ENCODE results near the gene CARM1. TPM values are rescaled to one million over a fixed set of nuclear protein-coding genes. Genes with fewer than 3 reads are reported as not detected.
"Not testable (repeated sequence)": the region's sequence is repeated elsewhere in the genome, so short reads cannot be mapped to it uniquely, and the experiment has no call there.

CARM1 gene
- total and polyA plus RNA-seq, 8 donors, result 13.0 to 24.7 (median 16.6) TPM

GRCh38 chr19:10929402-10929794 lies 58.0 kb downstream of the CARM1 start:
- intact Hi-C loops (cut with DNase I), result no loop called here
- no peak for TF ChIP-seq CTCF (IDR thresholded peaks at IDR 0.05)
- FAIRE-seq (no peak), DNase-seq (peak in 2 of 6 donors; percentile 55 to 80), ATAC-seq (no peak)
- no peaks in the 10 kb centered on the region for H3K27me3 ChIP-seq
- H3K9me3 ChIP-seq, result no peaks in the 10 kb centered on the region
- H3K36me3 ChIP-seq, result peaks cover 0 to 5% (median 0%) of the 10 kb centered on the region in 3 donors
- peak overlapping the region; percentile 73 to 80 (median 78) for H3K27ac ChIP-seq
- peaks cover 0 to 7% (median 0%) of the 10 kb centered on the region in 3 donors for H3K4me1 ChIP-seq
- H3K4me3 ChIP-seq, result peak overlapping the region; percentile 98 to 99 (median 98)
- 3 to 4% methylated on average over 27 of the region's 27 CpGs for WGBS, 2 donors

DNA sequence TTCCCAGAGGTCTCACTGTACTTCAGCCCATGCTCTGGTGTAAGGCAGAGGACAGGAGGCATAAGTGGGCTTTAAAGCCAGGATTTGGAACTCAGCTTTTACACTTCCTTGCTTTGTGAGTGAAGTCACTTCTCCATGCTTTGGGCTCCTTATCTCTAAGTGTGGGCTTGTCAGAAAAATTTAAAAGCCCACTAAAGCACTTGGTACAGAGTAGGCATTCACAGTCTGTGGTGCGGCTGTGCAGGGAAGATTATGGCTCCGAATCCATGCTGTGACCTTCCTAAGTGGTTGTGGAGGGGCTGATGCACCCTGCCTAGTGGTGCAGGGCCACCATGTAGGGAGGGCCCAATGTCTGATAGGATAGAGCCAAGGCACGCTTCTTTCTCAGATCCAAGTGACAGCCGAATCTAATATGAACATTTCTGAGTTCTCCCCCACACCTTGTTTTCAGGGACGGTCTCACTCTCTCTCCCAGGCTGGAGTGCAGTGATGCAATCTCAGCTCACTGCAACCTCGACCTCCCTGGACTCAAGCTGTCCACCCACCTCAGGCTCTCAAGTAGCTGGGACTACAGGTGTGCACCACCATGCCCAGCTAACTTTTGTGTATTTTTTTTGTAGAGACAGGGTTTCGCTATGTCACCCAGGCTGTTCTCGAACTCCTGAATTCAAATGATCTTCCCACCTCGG lies 64.2 kb downstream of the CARM1 start:
- Histone ChIP-seq H3K9me3 (no peaks in the 10 kb centered on the region), H3K27me3 (no peaks in the 10 kb centered on the region), H3K36me3 (no peaks in the 10 kb centered on the region), H3K27ac (no peak overlapping the region), H3K4me1 (peaks cover 4 to 12% (median 9%) of the 10 kb centered on the region in 3 donors), H3K4me3 (no peak overlapping the region)
- ATAC-seq, result no peak
- DNase-seq, result no peak
- no peak for FAIRE-seq
- 84 to 90% methylated on average over 9 of the region's 9 CpGs for WGBS, 2 donors
- no peak for TF ChIP-seq CTCF (IDR thresholded peaks at IDR 0.05)
- intact Hi-C loops (cut with DNase I), result loop anchor here in 1 of 3 donors (10.0 kb wide), 2 partner anchors 89 to 189 kb away; no protein-coding TSS in a partner anchor

GRCh38 chr19:10936661-10937084 lies 65.3 kb downstream of the CARM1 start:
- FAIRE-seq (no peak), ATAC-seq (peak; percentile 47 to 80 (median 70)), DNase-seq (peak in 4 of 6 donors; percentile 38 to 60 (median 54))
- peak; percentile 21 to 43 (median 34) for TF ChIP-seq CTCF (IDR thresholded peaks at IDR 0.05)
- H3K27me3 ChIP-seq, result no peaks in the 10 kb centered on the region
- intact Hi-C loops (cut with DNase I), result loop anchor here in 1 of 3 donors (10.0 kb wide), 2 partner anchors 88 to 188 kb away; no protein-coding TSS in a partner anchor
- H3K4me1 ChIP-seq, result peaks cover 4 to 15% (median 10%) of the 10 kb centered on the region in 3 donors
- 3 to 6% methylated on average over 11 of the region's 11 CpGs for WGBS, 2 donors
- no peaks in the 10 kb centered on the region for H3K36me3 ChIP-seq
- H3K4me3 ChIP-seq, result no peak overlapping the region
- H3K9me3 ChIP-seq, result no peaks in the 10 kb centered on the region
- H3K27ac ChIP-seq, result no peak overlapping the region

DNA sequence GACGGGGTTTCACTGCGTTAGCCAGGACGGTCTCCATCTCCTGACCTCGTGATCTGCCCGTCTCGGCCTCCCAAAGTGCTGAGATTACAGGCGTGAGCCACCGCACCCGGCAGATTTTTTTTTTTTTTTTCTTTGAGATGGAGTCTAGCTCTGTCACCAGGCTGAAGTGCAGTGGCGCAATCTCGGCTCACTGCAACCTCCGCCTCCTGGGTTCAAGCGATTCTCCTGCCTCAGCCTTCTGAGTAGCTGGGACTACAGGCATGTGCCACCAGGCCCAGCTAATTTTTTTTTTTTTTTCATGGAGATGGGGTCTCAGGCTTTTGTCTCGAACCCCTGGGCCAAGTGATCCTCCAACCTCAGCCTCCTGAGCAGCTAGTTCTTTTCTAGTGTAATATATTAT lies 70.3 kb downstream of the CARM1 start:
- FAIRE-seq; intact Hi-C loops (cut with DNase I); ATAC-seq; H3K27ac ChIP-seq; H3K4me3 ChIP-seq; H3K9me3 ChIP-seq; H3K27me3 ChIP-seq; DNase-seq; H3K36me3 ChIP-seq: not testable (repeated sequence)
- 70 to 77% methylated on average over 14 of the region's 14 CpGs for WGBS, 2 donors
- H3K4me1 ChIP-seq, result peaks cover 4 to 22% (median 10%) of the 10 kb centered on the region in 3 donors

GRCh38 chr19:10943412-10943811 lies 72.1 kb downstream of the CARM1 start:
- WGBS, 2 donors, result 84 to 85% methylated on average over 4 of the region's 4 CpGs
- H3K27me3 ChIP-seq; H3K27ac ChIP-seq; FAIRE-seq; H3K4me3 ChIP-seq; H3K36me3 ChIP-seq; H3K9me3 ChIP-seq; intact Hi-C loops (cut with DNase I); ATAC-seq; DNase-seq: not testable (repeated sequence)
- H3K4me1 ChIP-seq, result peaks cover 4 to 35% (median 16%) of the 10 kb centered on the region in 3 donors

GRCh38 chr19:10945264-10945663 lies 73.9 kb downstream of the CARM1 start:
- H3K36me3 ChIP-seq, result no peaks in the 10 kb centered on the region
- ATAC-seq (no peak), DNase-seq (no peak), FAIRE-seq (no peak)
- no peak for TF ChIP-seq CTCF (IDR thresholded peaks at IDR 0.05)
- peaks cover 2 to 28% (median 9%) of the 10 kb centered on the region in 3 donors for H3K4me1 ChIP-seq
- no peaks in the 10 kb centered on the region for H3K27me3 ChIP-seq
- no peak overlapping the region for H3K27ac ChIP-seq
- WGBS, 2 donors, result 93 to 96% methylated on average over 4 of the region's 4 CpGs
- intact Hi-C loops (cut with DNase I), result no loop called here
- no peak overlapping the region for H3K4me3 ChIP-seq
- H3K9me3 ChIP-seq, result no peaks in the 10 kb centered on the region
